ENCODE measurements around the gene LRRK1.

- TF ChIP-seq CTCF (IDR thresholded peaks at IDR 0.05) (peak in 1 of 6 experiments; percentile 28), POLR2A (IDR thresholded peaks at IDR 0.05) (no peak)
These were observed 4.3 kb upstream of the LRRK1 start for GRCh38 chr15:100914876-100915275.

All from esophagus squamous epithelium (tissue), 4 donors.